AG04450 (cell line): ENCODE results near the gene GP2. TPM values are rescaled to one million over a fixed set of nuclear protein-coding genes. Genes with fewer than 3 reads are reported as not detected.

ENCODE experiments used
- CTCF ChIA-PET: fragments of 300-600, 350-600 bp; formaldehyde crosslinking; extraction: SDS; loops from one replicate; lab custom pipeline; 2022; ENCODE audit warnings: antibody characterized with exemption, inconsistent platforms; lab: Charles Lee
- POLR2A ChIA-PET: fragments of 350-600 bp; formaldehyde crosslinking; extraction: SDS; loops from one replicate; lab custom pipeline; 2021; ENCODE audit warnings: antibody characterized with exemption, inconsistent platforms; lab: Yijun Ruan, JAX
- DNase-seq: peaks from one replicate; pipeline ENCODE4 v3.0.0-alpha.2; 2011; ENCODE audit warnings: low read depth, low spot score
- H3K27ac ChIP-seq: one replicate; pipeline ENCODE4 v1.5.1; 2012; ENCODE audit warnings: low read depth, low read length, control low read depth
- H3K27me3 ChIP-seq: one replicate; pipeline ENCODE4 v1.6.0; 2012; ENCODE audit warnings: low read length; ENCODE audit not compliant: control insufficient read depth, insufficient read depth
- H3K4me3 ChIP-seq: 2 replicates; pipeline ENCODE4 v1.5.1; 2011; ENCODE audit warnings: mild to moderate bottlenecking, low read depth, low read length, control low read depth
- H3K9me3 ChIP-seq: 2 replicates; pipeline ENCODE4 v1.5.1; 2012; ENCODE audit warnings: low read length; ENCODE audit not compliant: control insufficient read depth, insufficient read depth
- polyA plus RNA-seq: library from polyadenylated mRNA; depleted of rRNA; stranded (reverse); fragments of >200 nt; gene quantifications from 2 replicates; pipeline ENCODE4 v1.2.3, GENCODE V29; 2011
- TF ChIP-seq, protein P1 (sequence below): IDR thresholded peaks from 2 replicates; pipeline ENCODE4 v1.5.1; 2011; ENCODE audit warnings: low read depth, low read length, control low read depth, inconsistent platforms

Gene GP2
- polyA plus RNA-seq, 1 experiment = not detected

DNA sequence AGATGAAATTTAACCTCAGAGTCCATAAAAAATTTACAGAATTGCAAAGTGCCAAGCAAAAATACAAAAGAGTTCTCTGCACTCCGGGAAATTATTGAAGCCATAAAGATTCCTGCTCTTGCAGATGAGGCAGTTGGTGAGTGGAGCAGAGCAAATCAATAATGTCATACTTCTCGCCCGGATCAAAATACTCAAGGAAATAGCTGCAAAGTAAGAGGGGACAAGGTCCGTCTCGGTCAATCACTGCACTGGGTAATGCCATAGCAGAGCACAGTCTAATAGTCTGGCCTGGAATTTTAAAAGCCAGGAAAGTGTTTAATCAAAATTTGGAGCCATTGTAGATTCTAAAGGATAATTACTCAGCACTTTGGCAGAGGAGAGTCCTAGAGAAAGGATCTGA is 58.9 kb downstream of the GP2 start:
- CTCF ChIA-PET = no interaction called here
- TF ChIP-seq, protein P1, sequence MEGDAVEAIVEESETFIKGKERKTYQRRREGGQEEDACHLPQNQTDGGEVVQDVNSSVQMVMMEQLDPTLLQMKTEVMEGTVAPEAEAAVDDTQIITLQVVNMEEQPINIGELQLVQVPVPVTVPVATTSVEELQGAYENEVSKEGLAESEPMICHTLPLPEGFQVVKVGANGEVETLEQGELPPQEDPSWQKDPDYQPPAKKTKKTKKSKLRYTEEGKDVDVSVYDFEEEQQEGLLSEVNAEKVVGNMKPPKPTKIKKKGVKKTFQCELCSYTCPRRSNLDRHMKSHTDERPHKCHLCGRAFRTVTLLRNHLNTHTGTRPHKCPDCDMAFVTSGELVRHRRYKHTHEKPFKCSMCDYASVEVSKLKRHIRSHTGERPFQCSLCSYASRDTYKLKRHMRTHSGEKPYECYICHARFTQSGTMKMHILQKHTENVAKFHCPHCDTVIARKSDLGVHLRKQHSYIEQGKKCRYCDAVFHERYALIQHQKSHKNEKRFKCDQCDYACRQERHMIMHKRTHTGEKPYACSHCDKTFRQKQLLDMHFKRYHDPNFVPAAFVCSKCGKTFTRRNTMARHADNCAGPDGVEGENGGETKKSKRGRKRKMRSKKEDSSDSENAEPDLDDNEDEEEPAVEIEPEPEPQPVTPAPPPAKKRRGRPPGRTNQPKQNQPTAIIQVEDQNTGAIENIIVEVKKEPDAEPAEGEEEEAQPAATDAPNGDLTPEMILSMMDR = no peak
- Histone ChIP-seq H3K9me3 (peaks cover 8% of the 10 kb centered on the region), H3K4me3 (no peak overlapping the region), H3K27me3 (no peaks in the 10 kb centered on the region), H3K27ac (no peak overlapping the region)
- DNase-seq = no peak
- POLR2A ChIA-PET = no interaction called here

DNA sequence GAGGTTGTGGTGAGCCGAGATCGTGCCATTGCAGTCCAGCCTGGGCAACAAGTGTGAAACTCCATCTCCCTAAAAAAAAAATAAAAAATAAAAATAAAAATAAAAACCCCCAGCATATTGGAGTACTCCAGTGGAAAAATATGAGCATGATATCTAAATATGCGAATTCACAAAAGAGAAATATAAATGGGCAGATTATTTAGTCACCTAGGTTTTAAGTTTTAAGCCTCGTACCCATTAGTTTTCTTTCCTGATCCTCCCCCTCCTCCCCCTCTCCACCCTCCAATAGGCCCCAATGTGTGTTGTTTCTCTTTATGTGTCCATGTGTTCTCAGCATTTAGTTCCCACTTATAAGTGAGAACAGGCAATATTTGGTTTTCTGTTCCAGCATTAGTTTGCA is 62.3 kb downstream of the GP2 start:
- Histone ChIP-seq H3K4me3 (no peak overlapping the region), H3K27me3 (no peaks in the 10 kb centered on the region), H3K27ac (no peak overlapping the region), H3K9me3 (peaks cover 30% of the 10 kb centered on the region)
- ChIA-PET POLR2A (no interaction called here), CTCF (no interaction called here)
- TF ChIP-seq, protein P1 = no peak
- no peak for DNase-seq

DNA sequence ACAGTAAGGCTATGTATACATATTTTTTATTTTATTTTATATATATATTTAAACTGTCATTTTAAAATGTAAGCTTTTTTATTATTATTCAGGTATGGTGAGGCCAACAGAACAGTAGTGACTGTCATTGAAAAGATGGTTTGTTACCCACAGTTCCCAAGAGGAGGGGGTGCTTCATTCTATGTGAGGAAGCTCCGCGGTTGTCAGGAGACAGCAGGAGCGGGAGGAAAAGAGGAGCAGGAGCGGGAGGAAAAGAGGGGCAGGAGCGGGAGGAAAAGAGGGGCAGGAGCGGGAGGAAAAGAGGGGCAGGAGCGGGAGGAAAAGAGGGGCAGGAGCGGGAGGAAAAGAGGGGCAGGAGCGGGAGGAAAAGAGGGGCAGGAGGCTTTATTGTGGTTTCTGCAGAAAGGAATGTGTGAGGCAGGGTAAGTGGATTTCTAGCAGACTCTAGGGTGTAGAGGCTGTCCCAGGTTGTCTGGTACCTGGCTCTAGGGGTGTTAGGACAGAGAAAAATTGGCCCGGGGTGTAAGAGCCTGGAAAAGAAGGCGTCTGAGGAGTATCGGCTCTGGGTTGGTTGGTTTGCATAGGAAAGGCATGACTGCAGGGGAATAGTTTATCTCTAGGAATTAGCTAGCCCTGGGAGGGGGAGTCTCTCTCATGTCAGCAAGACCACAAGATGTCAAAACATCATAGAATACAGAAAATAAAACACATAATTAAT is 64.0 kb downstream of the GP2 start:
- POLR2A ChIA-PET = no interaction called here
- TF ChIP-seq, protein P1 = no peak
- CTCF ChIA-PET = no interaction called here
- no peak for DNase-seq
- Histone ChIP-seq H3K4me3 (no peak overlapping the region), H3K27ac (no peak overlapping the region), H3K27me3 (no peaks in the 10 kb centered on the region), H3K9me3 (peaks cover 33% of the 10 kb centered on the region)

DNA sequence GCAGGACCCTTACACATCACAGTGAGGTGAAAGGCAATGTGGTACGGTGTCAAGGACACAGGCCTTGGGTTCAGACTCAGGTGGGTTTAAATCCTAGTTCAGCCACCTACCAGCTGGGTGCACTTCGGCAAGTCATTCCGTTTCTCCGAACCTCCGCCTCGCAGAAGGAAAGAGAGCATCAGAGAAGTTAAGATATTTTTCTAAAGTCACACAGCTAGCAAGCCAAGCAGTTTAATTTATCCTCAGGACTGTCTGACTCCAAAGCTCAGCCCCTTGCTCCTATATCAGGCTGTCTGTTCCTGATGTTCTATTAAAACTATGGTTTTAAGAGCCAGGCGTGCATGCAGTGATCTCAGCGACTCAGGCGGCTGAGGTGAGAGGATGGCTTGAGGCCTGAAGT is 65.1 kb downstream of the GP2 start:
- no peaks in the 10 kb centered on the region for H3K27me3 ChIP-seq
- no peak overlapping the region for H3K4me3 ChIP-seq
- no peak overlapping the region for H3K27ac ChIP-seq
- TF ChIP-seq, protein P1 = no peak
- ChIA-PET CTCF (no interaction called here), POLR2A (no interaction called here)
- DNase-seq = no peak
- H3K9me3 ChIP-seq = peaks cover 36% of the 10 kb centered on the region

DNA sequence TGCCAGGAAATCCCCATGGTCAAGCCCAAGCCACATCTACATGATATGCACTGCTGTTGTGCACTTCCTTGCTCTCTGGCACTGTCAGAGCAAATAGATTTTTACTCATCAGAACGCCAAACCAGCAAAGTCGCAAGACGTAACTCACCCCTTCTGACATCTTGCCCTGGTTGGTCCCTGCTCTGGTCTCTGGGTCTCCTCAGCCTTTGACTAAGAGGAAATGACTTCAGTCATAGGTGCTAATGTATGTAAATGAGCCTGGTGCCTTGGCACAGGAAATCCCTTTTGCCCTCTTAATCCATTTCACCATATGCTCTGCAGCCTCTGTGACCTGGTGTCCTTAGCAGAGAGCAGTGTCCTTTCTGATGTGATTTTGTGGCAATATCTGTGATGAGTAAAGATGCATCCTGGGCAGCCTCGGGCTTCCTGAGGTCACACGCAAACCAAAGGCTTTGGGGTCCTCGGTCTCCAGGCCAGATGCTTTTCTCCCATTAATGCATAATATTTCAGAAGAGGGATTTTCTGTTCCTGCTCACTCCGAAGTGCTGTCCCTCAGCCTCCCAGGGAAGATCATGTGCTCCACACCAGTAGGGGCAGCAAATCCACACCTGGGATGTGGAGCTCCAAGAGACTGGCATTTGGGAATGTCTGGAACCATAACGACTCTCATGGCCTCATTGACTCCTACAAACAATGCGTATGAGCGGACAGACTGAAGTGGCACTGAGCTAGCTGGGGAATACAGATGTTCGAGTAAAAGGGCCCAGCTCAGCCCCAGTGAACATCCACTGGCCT is 66.9 kb downstream of the GP2 start:
- ChIA-PET CTCF (no interaction called here), POLR2A (no interaction called here)
- Histone ChIP-seq H3K4me3 (no peak overlapping the region), H3K27ac (no peak overlapping the region), H3K27me3 (no peaks in the 10 kb centered on the region), H3K9me3 (peaks cover 40% of the 10 kb centered on the region)
- DNase-seq = no peak
- TF ChIP-seq, protein P1 = no peak
